T-helper 1 cell (primary cell): ENCODE measurements around the gene PLEKHM3.
"Not testable (repeated sequence)": the region's sequence is repeated elsewhere in the genome, so short reads cannot be mapped to it uniquely, and the experiment has no call there.

Source experiments
- DNase-seq, 5 donors: peaks; one replicate each; pipeline ENCODE4 v3.0.0-alpha.2; 2012 to 2020

Gene PLEKHM3

GRCh38 chr2:208037564-208038487 is 12.5 kb upstream of the PLEKHM3 start:
- no peak for DNase-seq

- DNase-seq = no peak
These were observed 11.0 kb upstream of the PLEKHM3 start for GRCh38 chr2:208036357-208036756.

GRCh38 chr2:208034503-208035140 is 9.3 kb upstream of the PLEKHM3 start:
- no peak for DNase-seq

GRCh38 chr2:208033701-208034502 is 8.6 kb upstream of the PLEKHM3 start:
- peak in 2 of 5 donors; percentile 3 to 32 for DNase-seq

GRCh38 chr2:208031608-208032019 is 6.3 kb upstream of the PLEKHM3 start:
- no peak for DNase-seq

- peak in 2 of 5 donors; percentile 5 to 32 for DNase-seq
These were observed 472 bp upstream of the PLEKHM3 start for GRCh38 chr2:208025814-208026184.

GRCh38 chr2:208024091-208024490 is 1.2 kb downstream of the PLEKHM3 start:
- no peak for DNase-seq

GRCh38 chr2:208020253-208020652 is 5.1 kb downstream of the PLEKHM3 start:
- DNase-seq = no peak

GRCh38 chr2:208018124-208018712 is 7.1 kb downstream of the PLEKHM3 start:
- DNase-seq = not testable (repeated sequence)

GRCh38 chr2:208017721-208018120 is 7.6 kb downstream of the PLEKHM3 start:
- DNase-seq = no peak

GRCh38 chr2:208015475-208015874 is 9.9 kb downstream of the PLEKHM3 start:
- no peak for DNase-seq

- DNase-seq = peak in 1 of 5 donors; percentile 4
These were observed 11.8 kb downstream of the PLEKHM3 start for GRCh38 chr2:208013285-208014178.

GRCh38 chr2:208012449-208012848 is 12.9 kb downstream of the PLEKHM3 start:
- DNase-seq = no peak

- DNase-seq = no peak
These were observed 14.8 kb downstream of the PLEKHM3 start for GRCh38 chr2:208010506-208010905.

GRCh38 chr2:208006833-208007232 is 18.5 kb downstream of the PLEKHM3 start:
- DNase-seq = no peak

- DNase-seq = no peak
These were observed 19.0 kb downstream of the PLEKHM3 start for GRCh38 chr2:208006337-208006736.

GRCh38 chr2:208001924-208002323 is 23.4 kb downstream of the PLEKHM3 start:
- DNase-seq = no peak

GRCh38 chr2:208000701-208001395 is 24.5 kb downstream of the PLEKHM3 start:
- DNase-seq = no peak

- no peak for DNase-seq
These were observed 28.5 kb downstream of the PLEKHM3 start for GRCh38 chr2:207996848-207997247.

- no peak for DNase-seq
These were observed 29.4 kb downstream of the PLEKHM3 start for GRCh38 chr2:207995887-207996286.

- no peak for DNase-seq
These were observed 32.1 kb downstream of the PLEKHM3 start for GRCh38 chr2:207993151-207993763.
